Globus pallidus (tissue), 1 donor: Measurements from ENCODE around the gene PUS7.
A peak's percentile ranks its signal among the peaks of the same experiment; 100 is the strongest.
"Not testable (repeated sequence)": the region's sequence is repeated elsewhere in the genome, so short reads cannot be mapped to it uniquely, and the experiment has no call there.

Experiments
- DNase-seq: peaks from one replicate; pipeline ENCODE4 v3.0.0-alpha.2; 2015; ENCODE audit warnings: low spot score

The PUS7 gene

DNA sequence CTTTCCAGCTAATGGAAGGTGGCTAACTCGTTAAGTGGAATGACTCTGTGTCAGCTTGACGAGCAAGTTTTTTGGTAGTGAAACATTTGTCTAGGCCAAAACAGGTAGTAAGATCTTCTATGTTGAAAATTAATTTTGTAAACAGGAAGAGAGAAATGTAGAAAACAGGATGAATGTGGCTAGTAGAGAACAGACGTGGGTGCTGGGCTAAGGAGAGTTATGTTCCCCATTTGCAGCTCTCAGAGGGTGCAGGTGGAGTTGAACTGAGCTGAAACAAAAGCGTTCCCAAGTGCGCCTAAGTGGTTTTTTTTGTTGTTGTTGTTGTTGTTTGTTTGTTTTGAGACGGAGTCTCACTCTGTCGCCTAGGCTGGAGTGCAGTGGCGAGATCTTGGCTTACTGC, 73.9 kb downstream of the PUS7 start:
- no peak for DNase-seq

- no peak for DNase-seq
Observed at GRCh38 chr7:105444342-105444987, 77.6 kb downstream of the PUS7 start.

DNA sequence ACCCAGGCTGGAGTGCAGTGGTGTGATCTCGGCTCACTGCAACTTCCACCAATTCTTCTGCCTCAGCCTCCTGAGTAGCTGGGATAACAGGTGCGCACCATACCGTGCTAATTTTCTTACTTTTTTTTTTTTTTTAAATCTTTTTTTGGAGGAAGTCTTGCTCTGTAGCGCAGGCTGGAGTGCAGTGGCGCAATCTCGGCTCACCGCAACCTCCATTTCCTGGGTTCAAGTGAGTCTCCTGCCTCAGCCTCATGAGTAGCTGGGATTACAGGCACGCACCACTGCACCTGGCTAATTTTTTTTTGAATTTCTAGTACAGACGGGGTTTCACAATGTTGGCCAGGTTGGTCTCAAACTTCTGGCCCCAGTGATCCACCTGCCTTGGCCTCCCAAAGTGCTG, 79.9 kb downstream of the PUS7 start:
- not testable (repeated sequence) for DNase-seq

GRCh38 chr7:105439174-105439893, 82.7 kb downstream of the PUS7 start:
- no peak for DNase-seq

DNA sequence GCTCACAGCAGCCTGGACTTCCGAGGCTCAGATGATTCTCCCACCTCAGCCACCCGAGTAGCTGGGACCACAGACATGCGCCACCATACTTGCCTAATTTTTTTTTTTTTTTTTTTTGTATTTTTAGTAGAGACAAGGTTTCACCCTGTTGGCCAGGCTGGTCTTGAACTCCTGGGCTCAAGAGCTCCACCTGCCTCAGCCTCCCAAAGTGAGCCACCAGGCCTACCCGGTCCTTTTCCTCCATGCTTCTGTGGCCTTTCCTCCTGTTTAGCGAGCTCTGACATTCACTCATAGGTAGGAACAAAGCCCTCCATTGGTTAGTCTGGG, 83.3 kb downstream of the PUS7 start:
- no peak for DNase-seq

DNA sequence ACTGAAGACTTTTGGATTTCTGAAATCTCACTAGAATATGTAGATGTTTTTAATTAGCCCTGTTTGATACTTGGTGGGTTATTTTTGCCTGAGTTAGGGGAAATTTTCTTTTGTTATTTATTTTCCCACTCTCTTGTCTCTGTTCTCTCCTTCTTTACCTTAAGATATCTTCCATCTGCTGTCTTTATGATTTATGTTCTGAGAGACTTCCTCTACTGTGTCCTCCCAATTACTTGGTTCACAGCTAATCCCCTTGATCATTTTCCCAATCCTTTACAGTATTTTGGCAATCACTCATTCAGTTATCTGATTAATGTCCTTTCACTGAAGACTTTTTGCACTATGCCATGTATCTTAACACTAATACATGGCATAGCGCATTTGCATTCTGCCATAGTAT, 83.8 kb downstream of the PUS7 start:
- no peak for DNase-seq

DNA sequence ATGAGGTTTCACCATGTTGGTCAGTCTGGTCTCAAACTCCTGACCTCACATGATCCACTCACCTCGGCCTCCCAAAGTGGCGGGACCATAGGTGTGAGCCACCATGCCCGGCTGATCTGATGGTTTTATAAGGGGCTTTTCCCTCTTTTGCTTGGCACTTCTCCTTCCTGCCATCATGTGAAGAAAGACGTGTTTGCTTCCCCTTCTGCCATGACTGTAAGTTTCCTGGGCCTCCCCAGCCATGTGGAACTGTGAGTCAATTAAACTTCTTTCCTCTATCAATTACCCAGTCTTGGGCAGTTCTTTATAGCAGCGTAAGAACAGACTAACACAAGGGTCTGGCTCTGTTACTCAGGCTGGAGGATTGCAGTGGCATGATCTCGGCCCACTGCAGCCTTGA, 84.7 kb downstream of the PUS7 start:
- DNase-seq: not testable (repeated sequence)

DNA sequence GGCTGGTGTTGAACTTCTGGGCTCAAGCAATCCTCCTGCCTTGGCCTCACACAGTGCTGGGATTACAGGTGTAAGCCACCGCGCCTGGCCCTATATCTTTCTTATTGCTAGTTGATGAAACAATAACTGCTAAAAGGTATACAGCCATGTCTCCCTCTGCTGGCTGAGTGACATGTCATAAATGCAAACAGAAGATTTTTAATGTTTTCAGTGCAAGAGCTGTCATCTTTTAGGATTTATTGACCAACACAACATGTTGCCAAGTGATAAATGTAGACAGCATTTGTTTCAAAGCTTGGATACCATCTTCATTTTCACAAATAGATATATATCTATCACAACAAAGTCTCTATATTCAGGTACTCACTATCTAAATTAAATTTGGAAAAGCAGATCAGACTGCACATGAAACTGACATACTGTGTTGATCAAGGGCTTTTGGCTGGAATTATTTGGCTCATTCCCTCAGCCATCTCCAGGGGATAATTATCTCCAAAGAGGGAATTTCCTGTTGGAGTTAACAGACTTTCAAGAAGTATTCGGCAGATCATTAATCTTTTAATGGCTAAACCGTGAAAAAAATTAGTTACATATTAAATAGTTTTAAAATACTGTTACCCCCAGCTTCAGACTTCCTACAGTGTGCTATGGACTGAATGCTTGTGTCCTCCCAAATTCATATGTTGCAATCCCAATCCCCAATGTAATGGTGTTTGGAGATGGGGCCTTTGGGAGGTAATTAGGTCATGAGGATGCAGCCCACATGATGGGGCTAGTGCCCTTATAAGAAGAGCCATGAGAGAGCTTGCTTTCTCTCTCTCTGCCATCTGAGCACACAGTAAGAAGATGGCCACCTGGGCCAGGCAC, 92.1 kb downstream of the PUS7 start:
- DNase-seq: peak; percentile 22

- DNase-seq: no peak
Observed at GRCh38 chr7:105426606-105427146, 95.4 kb downstream of the PUS7 start.

DNA sequence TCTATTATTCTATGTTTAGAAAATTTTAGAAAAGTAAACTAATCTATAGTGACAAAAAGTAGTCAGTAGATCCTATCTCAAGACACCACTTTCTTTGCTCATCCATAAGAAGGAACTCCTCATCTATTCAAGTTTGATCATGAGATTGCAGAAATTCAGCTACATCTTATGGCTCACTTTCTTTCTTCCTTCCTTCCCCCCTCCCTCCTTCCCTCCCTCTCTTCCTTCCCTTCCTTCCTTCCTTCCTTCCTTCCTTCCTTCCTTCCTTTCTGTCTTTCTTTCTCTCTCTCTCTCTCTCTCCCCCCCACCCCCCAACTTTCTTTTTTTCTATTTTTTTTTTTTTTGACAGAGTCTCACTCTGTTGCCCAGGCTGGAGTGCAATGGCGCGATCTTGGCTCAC, 98.1 kb downstream of the PUS7 start:
- no peak for DNase-seq

DNA sequence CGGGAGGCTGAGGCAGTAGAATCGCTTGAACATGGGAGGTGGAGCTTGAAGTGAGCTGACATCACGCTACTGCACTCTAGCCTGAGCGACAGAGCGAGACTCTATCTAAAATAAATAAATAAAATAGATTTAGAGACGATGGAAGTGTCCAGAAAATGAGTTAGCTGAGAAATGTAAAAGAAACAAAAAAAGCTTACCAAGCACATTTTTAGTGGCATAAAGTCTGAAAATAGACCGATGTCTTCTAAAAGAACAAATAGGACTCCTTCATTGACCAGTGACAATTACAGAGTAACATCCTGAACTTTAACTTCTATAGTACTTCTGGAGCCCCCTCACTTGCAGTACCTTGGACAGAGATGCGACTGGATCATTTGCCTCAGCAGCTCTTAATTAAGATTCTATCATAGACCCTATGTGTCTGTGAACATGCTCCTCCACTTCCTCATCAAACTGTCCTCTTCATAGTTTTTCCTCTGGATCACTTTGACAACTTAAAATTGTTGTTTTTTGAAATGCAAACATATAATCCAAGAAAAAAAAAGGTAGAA, 108.1 kb downstream of the PUS7 start:
- no peak for DNase-seq

DNA sequence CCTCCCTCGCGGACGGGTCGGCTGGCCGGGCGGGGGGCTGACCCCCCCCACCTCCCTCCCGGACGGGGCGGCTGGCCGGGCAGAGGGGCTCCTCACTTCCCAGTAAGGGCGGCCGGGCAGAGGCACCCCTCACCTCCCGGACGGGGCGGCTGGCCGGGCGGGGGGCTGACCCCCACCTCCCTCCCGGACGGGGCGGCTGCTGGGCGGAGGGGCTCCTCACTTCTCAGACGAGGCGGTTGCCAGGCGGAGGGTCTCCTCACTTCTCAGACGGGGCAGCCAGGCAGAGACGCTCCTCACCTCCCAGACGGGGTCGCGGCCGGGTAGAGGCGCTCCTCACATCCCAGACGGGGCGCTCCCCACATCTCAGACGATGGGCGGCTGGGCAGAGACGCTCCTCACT, 111.3 kb downstream of the PUS7 start:
- DNase-seq: not testable (repeated sequence)

DNA sequence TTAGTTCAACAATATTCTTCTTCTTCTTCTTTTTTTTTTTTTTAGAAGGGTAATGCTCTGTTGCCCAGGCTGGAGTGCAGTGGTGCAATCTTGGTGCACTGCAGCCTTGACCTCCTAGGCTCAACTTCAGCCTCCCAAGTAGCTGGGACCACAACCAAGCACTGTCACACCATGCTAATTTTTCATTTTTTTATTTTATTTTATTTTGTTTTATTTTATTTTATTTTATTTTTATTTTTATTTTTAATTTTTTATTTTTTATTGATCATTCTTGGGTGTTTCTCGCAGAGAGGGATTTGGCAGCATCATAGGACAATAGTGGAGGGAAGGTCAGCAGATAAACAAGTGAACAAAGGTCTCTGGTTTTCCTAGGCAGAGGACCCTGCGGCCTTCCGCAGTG, 112.3 kb downstream of the PUS7 start:
- DNase-seq: not testable (repeated sequence)

- no peak for DNase-seq
Observed at GRCh38 chr7:105408791-105409410, 113.2 kb downstream of the PUS7 start.
